Measurements from ENCODE around the gene MED29.
"Not testable (repeated sequence)": the region's sequence is repeated elsewhere in the genome, so short reads cannot be mapped to it uniquely, and the experiment has no call there.

Gene MED29

DNA sequence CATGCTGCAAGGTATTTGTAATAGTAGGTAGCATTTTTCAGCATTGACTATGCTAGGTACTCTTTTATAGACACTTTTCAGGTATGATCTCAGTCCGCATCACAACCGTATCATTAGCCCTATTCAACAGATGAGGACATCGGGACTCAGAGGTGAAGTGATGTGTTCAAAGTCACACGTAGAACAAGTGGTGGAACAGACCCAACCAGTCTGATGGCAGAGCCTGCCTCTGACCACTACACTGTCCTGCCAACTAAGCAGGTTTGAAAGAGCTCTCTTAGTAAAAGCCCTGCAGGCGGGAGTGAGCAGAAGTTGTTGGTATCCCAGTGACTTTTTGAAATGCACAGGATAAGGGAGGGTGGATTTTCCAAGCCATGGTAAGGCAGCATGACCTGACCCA is 20.4 kb upstream of the MED29 start:
- no peak for DNase-seq

DNA sequence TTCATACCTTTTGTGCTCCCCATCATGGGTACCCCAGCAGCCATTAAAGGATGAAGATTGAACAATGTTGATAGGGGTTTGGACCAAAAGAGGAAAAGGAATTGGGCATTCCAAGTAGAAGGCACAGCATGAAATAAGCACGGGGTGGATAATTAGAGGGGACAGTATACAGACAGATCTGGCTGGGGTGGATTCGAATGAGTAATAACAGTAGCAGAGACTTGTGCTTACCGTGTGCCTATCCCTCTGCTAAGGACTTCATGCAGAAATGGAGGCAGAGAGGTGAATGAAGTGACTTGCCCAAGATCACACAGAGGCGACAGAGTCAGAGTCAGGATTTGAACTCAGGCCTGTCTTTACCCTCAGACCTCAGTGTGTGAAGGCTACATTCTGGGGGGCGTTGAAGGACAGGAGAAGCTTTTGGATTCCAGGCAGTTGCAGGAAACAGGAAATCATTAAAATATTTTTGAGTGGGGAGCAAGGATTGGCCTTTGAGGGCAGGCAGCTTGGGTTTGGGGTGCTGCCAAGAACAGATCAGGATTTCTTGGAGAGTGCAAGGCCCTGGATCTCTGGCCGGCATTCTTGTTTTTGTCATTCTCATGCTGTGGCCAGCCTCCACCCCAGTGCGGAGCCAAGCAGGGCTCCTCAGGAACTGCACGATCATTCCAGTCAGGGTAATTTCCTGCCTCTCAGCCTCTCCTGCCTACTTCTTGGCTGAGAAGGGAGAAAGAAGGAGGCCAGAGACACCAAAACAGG is 19.0 kb upstream of the MED29 start:
- peak in 36 of 51 donors; percentile 13 to 75 (median 49) for DNase-seq

DNA sequence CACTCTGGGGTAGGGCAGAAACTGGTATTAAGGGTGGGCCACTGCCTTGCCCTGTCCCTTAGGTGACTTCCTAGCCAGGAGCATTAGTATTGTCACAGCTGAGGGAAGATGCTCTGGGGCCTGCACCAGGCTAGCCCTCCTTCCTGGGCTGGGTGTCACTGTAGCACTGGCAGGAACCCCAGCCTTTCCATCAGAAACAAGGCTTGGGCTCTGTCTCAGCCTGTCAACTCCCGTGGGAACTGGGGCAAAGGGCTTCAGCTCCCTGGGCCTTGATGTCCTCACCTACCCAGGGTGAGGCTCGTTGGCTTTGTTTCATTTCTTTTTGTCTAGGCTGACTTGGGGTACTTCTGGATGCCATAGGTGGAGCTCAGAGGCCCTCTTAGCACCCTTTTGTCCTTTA is 18.2 kb upstream of the MED29 start:
- DNase-seq = peak in 7 of 51 donors; percentile 11 to 48 (median 33)

DNA sequence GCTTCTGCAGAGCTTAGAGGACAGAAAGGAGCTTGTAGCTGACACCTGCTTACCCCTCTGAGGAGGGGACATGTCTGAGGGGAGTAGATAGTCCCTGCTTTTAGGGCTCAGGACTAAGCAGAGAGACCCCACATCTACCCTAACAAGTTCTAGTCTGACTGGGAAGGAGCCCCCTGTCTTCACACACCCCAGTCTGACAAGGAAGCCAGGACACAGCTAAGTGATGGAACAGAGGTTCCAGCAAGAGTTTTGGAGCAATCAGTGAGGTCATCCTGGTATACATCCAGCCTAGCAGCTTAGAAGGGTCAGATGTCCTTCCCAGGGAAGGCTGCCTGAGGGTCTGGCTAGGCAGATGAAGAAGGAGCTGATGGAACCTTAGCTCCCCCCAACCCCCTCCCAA is 15.2 kb upstream of the MED29 start:
- no peak for DNase-seq

DNA sequence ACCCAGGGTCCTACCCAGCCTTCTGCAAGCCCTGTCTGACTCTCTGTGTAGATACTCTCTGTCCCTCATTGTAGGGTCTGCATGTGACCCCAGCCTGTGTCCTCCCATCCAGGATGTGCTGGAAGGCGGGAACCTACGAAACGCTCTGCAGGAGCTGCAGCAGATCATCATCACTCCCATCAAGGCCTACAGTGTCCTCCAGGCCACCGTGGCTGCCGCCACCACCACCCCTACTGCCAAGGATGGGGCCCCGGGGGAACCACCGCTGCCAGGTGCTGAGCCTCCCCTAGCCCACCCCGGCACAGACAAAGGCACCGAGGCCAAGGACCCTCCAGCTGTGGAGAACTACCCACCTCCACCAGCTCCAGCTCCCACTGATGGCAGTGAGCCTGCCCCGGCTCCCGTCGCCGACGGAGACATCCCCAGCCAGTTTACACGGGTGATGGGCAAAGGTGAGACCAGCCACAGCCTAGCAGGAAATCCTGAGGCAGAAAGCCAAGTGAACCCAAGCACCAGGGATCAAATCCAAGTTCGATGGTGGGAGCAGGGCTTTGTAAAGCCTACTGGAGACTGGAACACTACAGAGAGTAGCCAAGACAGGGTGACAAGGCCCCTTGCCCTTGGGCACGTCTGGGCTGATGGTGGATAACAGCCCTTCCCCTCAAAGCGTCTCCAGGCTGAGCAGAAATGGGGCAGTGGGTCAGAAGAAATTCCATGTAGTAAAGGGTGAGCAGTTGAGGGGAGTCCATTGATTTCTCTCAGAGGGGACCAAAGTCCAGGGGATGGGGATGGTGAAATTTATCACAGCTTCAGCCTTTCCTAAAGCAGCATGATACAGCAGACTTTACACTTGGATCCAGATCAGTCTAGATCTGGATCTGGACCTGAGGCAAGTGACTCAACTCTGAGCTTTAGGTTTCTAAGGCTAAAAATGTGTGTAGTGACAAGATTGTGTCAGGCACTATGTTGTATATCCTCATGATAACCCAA is 13.5 kb upstream of the MED29 start:
- DNase-seq = no peak

DNA sequence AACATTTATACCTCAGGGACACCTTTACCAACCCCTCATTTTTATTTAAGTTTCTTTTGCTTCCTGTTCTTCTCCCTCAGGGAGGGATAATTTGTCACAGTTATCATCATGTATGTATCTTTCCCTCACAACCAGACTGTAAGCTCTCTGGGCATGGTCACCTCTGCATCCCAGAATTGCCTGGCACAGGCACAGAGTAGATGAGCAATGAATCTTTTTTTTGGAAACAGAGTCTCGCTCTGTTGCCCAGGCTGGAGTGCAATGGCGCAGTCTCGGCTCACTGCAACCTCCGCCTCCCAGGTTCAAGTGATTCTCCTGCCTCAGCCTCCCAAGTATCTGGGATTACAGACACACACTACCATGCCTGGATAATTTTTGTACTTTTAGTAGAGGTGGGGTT is 11.8 kb upstream of the MED29 start:
- DNase-seq = not testable (repeated sequence)

DNA sequence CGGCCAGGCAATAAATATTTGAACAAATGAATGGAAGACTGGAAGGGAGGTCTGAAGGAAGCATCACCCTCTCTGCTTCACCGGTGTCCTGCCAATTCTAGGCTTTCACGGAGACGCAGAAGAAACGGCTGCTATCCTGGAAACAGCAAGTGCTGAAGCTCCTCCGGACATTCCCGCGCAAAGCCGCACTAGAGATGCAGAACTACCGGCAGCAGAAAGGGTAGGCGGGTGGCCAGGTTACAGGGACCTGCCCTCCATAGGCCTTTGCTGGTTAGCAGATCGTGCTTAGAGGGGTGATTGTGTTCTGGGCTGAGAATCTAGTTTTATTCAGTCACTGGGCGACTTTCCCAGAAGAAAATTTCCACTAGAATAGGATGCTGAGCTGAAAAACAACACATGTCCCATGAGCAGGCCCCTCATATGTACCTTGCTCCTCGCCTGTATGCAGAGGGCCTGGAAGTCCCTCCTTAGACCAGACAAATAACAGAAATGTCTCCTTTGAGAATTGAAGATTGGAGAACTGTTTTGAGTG is 11.2 kb upstream of the MED29 start:
- peak in 8 of 51 donors; percentile 8 to 30 (median 16) for DNase-seq

DNA sequence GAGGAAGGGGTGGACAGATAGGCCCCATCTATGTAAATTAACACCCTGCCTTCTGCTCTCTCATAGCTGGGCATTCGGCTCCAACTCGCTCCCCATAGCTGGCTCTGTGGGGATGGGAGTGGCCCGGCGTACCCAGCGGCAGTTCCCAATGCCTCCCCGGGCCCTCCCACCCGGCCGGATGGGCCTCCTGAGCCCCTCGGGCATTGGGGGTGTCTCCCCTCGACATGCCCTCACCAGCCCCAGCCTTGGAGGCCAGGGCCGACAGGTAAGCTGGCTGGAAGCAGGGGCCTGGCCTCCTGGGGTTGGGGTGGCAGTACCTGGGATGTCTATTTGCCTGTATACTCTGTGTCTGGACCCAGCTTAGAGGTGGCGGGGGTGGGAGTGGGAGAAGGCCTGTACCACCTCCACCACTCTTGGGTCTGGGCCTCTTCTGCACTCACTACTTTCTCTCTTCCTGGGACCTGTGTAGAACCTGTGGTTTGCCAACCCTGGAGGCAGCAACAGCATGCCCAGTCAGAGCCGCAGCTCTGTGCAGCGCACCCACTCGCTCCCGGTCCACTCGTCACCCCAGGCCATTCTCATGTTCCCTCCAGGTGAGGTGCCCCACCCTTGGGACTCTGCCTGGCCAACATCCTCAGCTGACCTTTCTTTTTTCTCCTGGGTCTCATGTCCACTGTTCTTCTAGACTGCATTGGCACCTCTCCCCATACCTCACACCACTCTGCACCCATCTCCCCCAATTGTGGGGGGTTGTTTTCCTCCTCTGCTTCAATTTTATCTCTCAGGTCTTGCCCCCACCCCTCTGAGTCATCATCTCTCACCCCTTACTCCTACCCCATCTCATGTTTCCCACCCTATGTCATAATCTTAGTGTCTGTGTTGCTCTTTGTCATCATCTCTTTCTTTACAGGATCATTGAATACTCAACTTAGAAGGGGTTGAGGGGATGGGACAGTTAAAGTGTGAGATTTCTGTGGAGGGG is 10.4 kb upstream of the MED29 start:
- no peak for DNase-seq

DNA sequence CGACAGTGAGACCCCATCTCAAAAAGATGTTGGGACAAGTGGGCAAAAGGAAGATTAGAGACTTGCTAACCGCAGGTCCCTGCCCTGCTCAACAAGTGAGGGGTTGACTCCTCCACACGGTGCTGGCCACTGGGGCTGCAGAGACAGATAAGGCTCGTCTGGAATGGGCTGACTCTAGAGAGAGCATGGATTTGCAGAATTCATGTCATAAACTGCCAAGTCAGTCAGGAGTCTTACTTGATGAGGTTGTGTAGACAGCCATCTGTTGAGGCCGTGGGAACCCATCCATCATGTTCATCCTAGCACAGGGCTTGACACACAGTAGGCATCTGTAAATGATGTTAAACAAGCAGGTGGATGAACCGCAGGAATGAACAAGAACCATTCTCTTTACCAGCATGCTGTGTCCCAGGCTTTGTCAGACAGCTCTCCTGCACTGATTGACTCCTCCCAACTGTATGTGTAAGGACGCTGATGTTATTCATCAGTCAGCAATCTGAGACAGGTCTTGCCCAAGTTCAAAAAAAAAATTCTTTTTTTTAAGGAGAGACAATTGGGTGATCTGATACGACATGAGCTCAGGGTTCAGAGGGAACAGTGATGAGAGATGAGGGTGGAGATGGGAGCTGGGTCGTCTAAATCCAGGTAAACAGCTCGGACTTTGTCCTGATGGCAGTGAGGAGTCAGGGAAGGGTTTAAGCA is 9.1 kb upstream of the MED29 start:
- no peak for DNase-seq

DNA sequence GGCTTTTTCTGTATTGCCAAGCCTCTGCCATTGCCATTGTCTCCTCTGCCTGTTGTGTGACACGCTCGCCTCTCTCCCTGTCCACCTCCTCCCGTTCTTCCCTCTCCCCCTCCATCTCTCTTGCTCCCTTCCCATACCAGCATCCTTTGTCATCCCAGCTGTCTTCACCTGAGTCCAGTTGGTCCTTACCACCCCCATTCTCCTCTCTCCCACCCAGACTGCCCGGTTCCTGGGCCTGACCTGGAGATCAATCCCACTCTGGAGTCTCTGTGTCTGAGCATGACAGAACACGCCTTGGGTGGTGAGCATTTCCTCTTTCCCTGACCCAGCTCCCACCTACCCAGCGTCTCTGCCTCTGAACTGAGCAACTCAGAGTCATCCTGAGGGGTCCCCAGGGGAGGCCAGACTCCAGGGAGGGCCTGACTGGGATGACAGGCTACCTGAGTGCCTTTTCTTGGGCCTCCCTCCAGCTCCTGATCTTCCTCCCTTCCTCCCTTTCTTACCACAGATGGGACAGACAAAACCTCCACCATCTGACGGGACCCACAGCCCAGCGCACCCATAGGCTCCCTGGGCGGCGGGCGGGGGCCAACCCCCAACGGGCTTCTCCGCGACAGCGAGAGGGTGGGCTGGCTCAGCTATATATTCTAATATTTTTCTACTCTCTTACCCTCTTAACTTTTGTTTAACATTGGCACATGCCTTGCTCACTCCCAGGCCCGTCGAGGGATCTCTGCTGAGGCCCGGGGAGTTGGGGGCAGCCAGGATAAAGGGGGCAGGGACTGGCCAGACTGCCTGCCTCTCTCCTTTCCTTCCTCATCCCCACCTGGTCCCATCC is 8.0 kb upstream of the MED29 start:
- DNase-seq = no peak

DNA sequence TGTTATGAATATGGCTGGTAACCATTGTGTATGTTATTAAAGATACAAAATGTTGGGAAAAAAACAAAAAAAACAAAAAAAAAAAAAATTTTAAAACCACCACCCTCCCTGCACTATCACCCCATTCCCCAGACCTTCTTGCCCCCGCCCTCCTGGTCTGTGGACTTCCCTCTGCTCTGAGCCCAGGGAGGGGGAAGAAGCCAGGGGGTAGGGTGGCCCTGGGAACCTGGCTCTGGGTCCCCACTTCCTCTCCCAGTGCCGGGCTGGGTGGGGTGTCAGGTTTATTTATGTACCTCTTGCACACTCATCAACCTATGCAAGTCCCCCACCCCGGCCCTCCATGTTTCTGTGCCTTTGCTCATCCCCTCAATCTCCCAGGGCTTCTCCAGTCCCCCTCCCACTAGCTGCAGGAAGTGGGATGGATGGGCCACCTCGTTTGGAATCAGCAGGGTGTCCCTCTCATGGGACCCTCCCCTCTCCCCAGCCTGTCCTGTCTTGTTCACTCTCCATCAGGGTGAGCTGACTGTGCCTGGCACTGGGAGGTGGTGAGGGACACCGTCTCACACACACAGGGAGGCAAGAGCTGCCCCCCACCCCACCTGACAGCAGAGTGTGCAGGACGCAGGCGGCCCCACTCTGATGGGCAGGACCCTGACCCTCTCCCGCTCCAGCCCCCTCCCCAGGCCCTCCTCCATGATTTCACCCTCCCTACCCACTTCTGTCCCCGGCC is 6.2 kb upstream of the MED29 start:
- no peak for DNase-seq

DNA sequence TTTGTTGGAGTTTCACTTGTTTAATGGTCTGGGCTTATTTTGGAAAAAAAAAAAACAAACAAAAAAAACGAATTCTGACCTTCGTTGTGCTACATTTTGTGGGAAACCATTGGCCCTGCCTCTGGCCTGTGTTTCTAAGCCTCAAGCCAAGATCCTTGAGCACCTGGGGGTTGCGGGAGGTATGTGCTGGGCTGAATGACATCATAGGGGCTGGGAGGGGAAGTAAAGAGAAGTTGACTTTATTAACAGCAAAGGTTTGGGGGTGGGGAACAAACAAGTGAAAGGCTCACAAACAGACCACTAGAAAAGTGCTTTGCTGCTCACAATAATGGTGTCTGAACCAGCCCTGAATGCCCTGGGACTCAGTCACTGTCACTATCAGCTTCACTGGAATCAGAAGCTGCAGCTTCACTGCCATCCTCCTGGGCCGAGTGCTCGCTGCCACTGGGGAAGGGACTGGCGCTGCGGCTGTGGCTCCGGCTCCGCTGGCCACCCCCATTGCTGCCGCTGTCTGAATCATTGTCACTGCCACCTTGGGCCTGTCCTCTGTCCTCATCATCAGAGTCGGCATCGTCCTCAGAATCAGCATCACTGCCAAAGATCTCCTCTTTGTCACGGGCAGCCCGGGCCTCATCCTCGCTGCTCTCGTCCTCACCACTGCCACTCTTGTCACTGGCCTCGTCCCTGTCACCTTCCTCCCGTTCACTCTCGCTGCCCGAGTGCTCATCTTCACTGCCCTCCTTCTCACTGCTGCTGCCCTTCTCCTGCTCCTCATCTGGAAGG is 5.4 kb upstream of the MED29 start:
- DNase-seq = no peak

DNA sequence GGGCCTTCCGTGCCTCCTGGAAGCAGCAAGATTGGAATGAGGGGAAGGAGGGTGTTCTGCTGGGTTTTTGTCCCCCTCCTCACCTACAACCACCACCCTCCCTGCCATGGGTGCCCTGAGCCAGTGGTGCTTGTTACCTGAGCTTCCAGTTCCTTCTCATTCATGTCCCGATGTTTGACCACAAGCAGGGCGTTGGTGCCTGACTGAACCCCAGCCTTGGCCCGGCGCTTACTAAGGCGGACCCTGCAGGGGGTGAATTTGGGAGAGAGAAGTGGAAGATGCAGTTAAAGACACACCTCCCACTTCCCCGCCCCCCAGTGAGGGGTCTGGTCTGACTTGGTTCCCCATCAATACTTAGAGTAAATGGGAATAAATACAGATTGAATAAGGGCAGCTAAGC is 4.6 kb upstream of the MED29 start:
- no peak for DNase-seq

DNA sequence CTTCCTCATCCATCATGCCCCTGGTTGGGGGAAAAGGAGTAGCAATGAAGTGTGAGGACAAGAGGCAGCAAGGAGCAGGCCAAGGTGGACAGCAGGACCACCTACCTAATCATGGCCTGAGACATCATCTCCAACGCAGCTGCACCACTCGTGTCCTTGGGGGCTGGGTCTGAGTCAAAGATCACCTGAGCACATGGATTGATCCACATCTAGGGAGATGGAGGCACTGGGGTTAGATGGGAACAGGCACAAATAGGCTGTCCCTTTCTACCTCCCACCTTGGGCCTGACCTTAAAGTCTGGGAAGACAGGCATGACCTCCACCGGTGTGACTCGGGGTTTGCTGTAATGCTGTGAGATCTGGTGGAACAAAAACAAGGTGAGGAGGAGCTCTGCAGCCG is 2.5 kb upstream of the MED29 start:
- no peak for DNase-seq

DNA sequence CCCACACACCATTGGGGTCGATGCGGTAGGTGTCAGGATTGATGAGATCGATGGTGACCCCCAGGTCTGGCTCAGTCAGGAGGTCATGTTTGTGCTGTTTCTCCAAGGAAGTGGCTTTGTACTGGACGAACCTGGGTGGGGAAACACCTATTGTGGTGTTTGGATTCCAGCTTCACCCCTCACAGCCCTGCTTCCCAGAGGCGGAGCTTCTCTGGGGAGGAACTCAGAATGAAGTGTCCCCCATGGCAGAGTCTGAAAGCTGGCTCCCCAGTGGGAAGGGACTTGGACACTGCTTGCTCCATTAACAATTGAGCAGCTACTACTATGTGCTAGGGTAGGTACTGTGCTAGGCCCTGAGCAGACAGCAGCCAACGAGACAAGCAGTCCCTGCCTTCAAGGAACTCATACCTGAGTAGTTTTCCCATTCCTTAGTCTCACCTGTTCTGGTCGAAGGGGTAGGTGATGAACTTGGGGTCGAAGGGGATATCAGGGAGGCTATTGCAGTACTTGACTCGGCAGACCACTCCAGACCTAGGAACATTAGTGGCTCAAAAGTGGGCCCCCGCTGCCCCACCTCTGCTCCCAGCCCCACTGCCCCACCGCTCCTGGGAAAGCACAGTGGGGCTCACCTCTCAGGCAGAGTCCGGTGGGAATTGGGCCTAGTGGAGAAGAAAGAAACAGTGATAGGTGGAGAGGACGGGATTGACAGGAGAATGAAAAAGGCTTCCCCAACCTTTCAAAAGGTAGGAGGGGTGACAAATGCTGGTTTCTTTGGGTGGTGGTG is 1.4 kb upstream of the MED29 start:
- no peak for DNase-seq

DNA sequence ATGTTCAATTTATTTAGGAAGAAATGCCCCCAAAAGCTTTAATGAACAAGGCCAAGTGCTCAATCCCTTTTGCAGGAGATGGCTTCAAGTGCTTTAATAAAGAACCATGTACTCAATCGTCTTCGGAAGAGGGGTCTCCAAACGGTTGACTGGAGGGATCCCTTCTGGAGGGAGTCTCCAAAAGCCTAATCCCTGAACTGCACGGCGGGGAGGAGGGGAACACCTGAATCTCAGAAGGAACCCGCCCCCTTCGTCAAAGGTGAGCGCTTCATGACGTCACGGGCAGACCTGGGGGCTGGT is 777 bp upstream of the MED29 start:
- DNase-seq = no peak

Measured in hypothalamus (tissue), 51 donors.